HCT116 (cell line): ENCODE measurements around the gene CH25H. TPM values are rescaled to one million over a fixed set of nuclear protein-coding genes. Genes with fewer than 3 reads are reported as not detected.
"Not testable (repeated sequence)": the region's sequence is repeated elsewhere in the genome, so short reads cannot be mapped to it uniquely, and the experiment has no call there.

Source experiments
- ATAC-seq: fragments of 200-7000 bp; cut with Tn5 transposase; 2 replicates; pipeline ENCODE4 v1.9.1; 2020; ENCODE audit warnings: mild to moderate bottlenecking, moderate library complexity
- BruUV-seq: library from RNA; stranded (reverse); fragments of 400-500 nt; replicated peaks from 2 replicates; lab custom pipeline; 2021; lab: Mats Ljungman, UMichigan
- CTCF ChIA-PET: fragments of 300-600 bp; sonication (Branson Sonifier 250); formaldehyde crosslinking; loops from one replicate; lab custom pipeline; 2021; ENCODE audit warnings: antibody characterized with exemption; lab: Charles Lee
- POLR2A ChIA-PET: fragments of 300-600, 350-600 bp; sonication (Branson Sonifier 250); formaldehyde crosslinking; loops from one replicate; lab custom pipeline; 2021; ENCODE audit warnings: antibody characterized with exemption; lab: Charles Lee
- RAD21 ChIA-PET, 2 experiments: fragments of 300-600 bp; sonication (Branson Sonifier 250); formaldehyde crosslinking; loops; one replicate each; lab custom pipeline; 2023; ENCODE audit warnings: low total read pairs in 2 of 2; ENCODE audit not compliant: uncharacterized antibody in 2 of 2, unreplicated experiment in 2 of 2, low non-redundant PET in 1 of 2; lab: Charles Lee
- DNase-seq: peaks from one replicate; pipeline ENCODE4 v3.0.0-alpha.2; 2010; ENCODE audit warnings: low read depth, low spot score
- H2AFZ ChIP-seq: fragments of 200-600 bp; shearing (Covaris generic), sonication (generic); 2 replicates; pipeline ENCODE4 v1.6.1; 2017; ENCODE audit warnings: low read depth, mixed run types, mixed read lengths, antibody characterized with exemption, low read length; ENCODE audit not compliant: poor library complexity, severe bottlenecking
- H3K27ac ChIP-seq: 2 replicates; pipeline ENCODE4 v1.5.1; 2012; ENCODE audit warnings: low read depth, low read length
- H3K27me3 ChIP-seq: fragments of 200-600 bp; sonication (generic); 2 replicates; pipeline ENCODE4 v1.6.1; 2016; ENCODE audit warnings: mixed run types, low read length, mixed read lengths; ENCODE audit not compliant: insufficient read depth
- H3K36me3 ChIP-seq, 2 experiments: fragments of 200-500 bp in 1 of 2; fragments of 200-600 bp in 1 of 2; sonication (Bioruptor generic) in 1 of 2; sonication (generic) in 1 of 2; 2 replicates each; pipeline versions ENCODE4 v1.5.1 to v1.6.1; 2014 to 2016; ENCODE audit warnings: low read length in 2 of 2, inconsistent platforms in 1 of 2, mixed read lengths in 1 of 2, mixed run types in 1 of 2; ENCODE audit not compliant: insufficient read depth in 2 of 2, control insufficient read depth in 1 of 2
- H3K4me1 ChIP-seq, 2 experiments: fragments of 200-600 bp in 1 of 2; sonication (generic) in 1 of 2; 2 replicates each; pipeline versions ENCODE4 v1.5.1 to v1.6.1; 2012 to 2017; ENCODE audit warnings: low read length in 2 of 2, inconsistent platforms in 1 of 2, mild to moderate bottlenecking in 1 of 2, mixed read lengths in 1 of 2, mixed run types in 1 of 2, moderate library complexity in 1 of 2; ENCODE audit not compliant: insufficient read depth in 2 of 2, control insufficient read depth in 1 of 2
- H3K4me2 ChIP-seq: fragments of 200-600 bp; sonication (generic); 2 replicates; pipeline ENCODE4 v1.6.1; 2017; ENCODE audit warnings: mixed run types, low read length, mixed read lengths
- H3K4me3 ChIP-seq, 2 experiments: fragments of 200-600 bp in 1 of 2; sonication (generic) in 1 of 2; replicated peaks in 1 of 2; 2 replicates each; pipeline ENCODE4 v1.5.1; 2011 to 2016; ENCODE audit warnings: low read length in 2 of 2, control low read depth in 1 of 2, low read depth in 1 of 2, mild to moderate bottlenecking in 1 of 2, mixed read lengths in 1 of 2, mixed run types in 1 of 2
- H3K79me2 ChIP-seq: fragments of 200-600 bp; sonication (generic); 2 replicates; pipeline ENCODE4 v1.6.1; 2017; ENCODE audit warnings: mild to moderate bottlenecking, mixed run types, low read length, moderate library complexity, mixed read lengths; ENCODE audit not compliant: insufficient read depth
- H3K9ac ChIP-seq: fragments of 200-600 bp; sonication (generic); 2 replicates; pipeline ENCODE4 v1.6.1; 2016; ENCODE audit warnings: low read length, mixed read lengths
- H3K9me2 ChIP-seq: fragments of 200-600 bp; sonication (generic), shearing (Covaris generic); 2 replicates; pipeline ENCODE4 v1.6.1; 2017; ENCODE audit warnings: mixed run types, mild to moderate bottlenecking, moderate library complexity; ENCODE audit not compliant: insufficient read depth
- H3K9me3 ChIP-seq, 2 experiments: fragments of 200-500 bp in 1 of 2; fragments of 200-600 bp in 1 of 2; sonication (Bioruptor generic) in 1 of 2; sonication (generic) in 1 of 2; 2 replicates each; pipeline ENCODE4 v1.6.1; 2014 to 2017; ENCODE audit warnings: low read length in 2 of 2, mixed read lengths in 2 of 2, inconsistent platforms in 1 of 2, low read depth in 1 of 2, mild to moderate bottlenecking in 1 of 2, mixed run types in 1 of 2, moderate library complexity in 1 of 2; ENCODE audit not compliant: control insufficient read depth in 1 of 2, insufficient read depth in 1 of 2
- H4K20me1 ChIP-seq: fragments of 200-600 bp; sonication (generic), shearing (Covaris generic); 2 replicates; pipeline ENCODE4 v1.6.1; 2017; ENCODE audit warnings: mixed run types, mild to moderate bottlenecking, moderate library complexity; ENCODE audit not compliant: insufficient read depth
- JUND ChIP-seq: IDR thresholded peaks from 2 replicates; pipeline ENCODE4 v1.6.1; 2012
- YY1 ChIP-seq: IDR thresholded peaks from 2 replicates; pipeline ENCODE4 v1.6.1; 2011; ENCODE audit warnings: low read length, low read depth, moderate library complexity, mild to moderate bottlenecking; ENCODE audit not compliant: insufficient replicate concordance; ENCODE audit errors: extremely low read depth
- intact Hi-C: fragments of 100-400 bp; cut with micrococcal nuclease; formaldehyde crosslinking; loops from 2 replicates; pipeline ENCODE4 v1.10.0; 2022
- total RNA-seq: library from RNA; stranded (reverse); gene quantifications from one replicate; pipeline ENCODE4 v1.2.1, GENCODE V29; 2021; ENCODE audit not compliant: unreplicated experiment

Gene CH25H
- total RNA-seq, 1 experiment from 2014 or later = not detected

DNA sequence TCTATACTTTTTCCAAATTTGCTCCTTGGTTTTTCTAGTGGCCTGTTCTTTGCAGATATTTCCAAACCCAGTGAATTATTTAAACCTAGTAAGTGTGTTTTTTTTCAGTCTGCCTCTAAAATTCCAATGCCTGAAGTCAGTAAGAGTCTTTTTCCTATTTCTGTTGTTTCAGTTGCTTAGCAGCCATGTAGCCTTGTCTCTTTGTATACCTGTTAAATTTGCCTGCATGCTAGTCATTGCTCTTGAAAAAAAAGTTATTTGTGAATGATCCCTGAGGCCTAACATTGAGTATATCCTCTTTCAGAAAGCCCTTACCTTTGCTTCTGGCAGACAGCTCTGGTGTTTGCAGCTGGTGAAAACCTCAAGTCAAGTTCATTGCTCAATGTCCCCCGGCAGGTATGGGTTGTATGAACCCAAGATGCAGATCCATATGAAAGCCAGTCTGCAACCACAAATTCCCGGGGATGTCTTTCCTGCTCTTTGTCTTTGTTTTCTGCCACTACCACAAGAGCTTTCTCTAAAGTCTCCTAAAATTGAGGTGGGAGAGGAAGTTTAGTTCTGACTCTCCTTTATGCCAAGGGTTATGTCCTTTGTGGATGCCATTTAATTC is 35.7 kb downstream of the CH25H start:
- no peaks in the 10 kb centered on the region for H3K4me1 ChIP-seq
- no peaks in the 10 kb centered on the region for H3K79me2 ChIP-seq
- H3K36me3 ChIP-seq = no peaks in the 10 kb centered on the region
- no peaks in the 10 kb centered on the region for H4K20me1 ChIP-seq
- DNase-seq (no peak), ATAC-seq (no peak)
- TF ChIP-seq JUND = no peak
- no peak for TF ChIP-seq YY1
- H3K9me3 ChIP-seq = no peaks in the 10 kb centered on the region
- no peak overlapping the region for H3K4me3 ChIP-seq
- no peak overlapping the region for H2AFZ ChIP-seq
- H3K27ac ChIP-seq = no peak overlapping the region
- no TSS peak for BruUV-seq
- RAD21 ChIA-PET = no interaction called here
- intact Hi-C loops = no loop called here
- H3K4me2 ChIP-seq = no peak overlapping the region
- POLR2A ChIA-PET = no interaction called here
- H3K27me3 ChIP-seq = no peaks in the 10 kb centered on the region
- H3K9me2 ChIP-seq = peaks cover 2% of the 10 kb centered on the region; the same call in 1 of the 2 replicates
- H3K9ac ChIP-seq = no peak overlapping the region
- CTCF ChIA-PET = no interaction called here

DNA sequence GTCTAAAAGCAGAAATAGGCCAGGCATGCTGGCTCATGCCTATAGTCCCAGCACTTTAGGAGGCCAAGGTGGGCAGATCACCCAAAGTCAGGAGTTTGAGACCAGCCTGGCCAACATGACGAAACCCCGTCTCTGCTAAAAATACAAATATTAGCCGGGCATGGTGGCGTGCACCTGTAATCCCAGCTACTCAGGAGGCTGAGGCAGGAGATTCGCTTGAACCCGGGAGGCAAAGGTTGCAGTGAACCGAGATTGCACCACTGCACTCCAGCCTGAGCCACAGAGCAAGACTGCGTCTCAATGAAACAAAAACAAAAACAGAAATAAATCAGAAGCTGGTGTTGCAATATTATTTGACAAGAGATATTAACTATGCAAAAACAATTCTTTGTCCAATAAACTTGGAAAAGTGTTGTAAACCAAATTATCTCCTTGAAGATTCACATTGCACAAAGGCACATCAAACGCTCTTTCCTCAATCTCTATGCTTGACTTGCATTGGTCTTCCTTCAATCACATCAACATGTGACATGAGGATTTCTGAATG is 38.7 kb downstream of the CH25H start:
- H3K4me2 ChIP-seq, CTCF ChIA-PET, RAD21 ChIA-PET, H3K9me2 ChIP-seq, POLR2A ChIA-PET, H3K4me3 ChIP-seq, H2AFZ ChIP-seq, H3K36me3 ChIP-seq, BruUV-seq, H3K4me1 ChIP-seq, H4K20me1 ChIP-seq, H3K27ac ChIP-seq, ATAC-seq, H3K27me3 ChIP-seq, intact Hi-C loops, H3K9me3 ChIP-seq, H3K79me2 ChIP-seq, DNase-seq, H3K9ac ChIP-seq: not testable (repeated sequence)
